Gastroesophageal sphincter (tissue), 4 donors: ENCODE measurements around the gene SORL1-AS1. TPM values are rescaled to one million over a fixed set of nuclear protein-coding genes. Genes with fewer than 3 reads are reported as not detected.
A peak's percentile ranks its signal among the peaks of the same experiment; 100 is the strongest.

Experiments
- ATAC-seq: fragments of 150-250 bp; one replicate; pipeline ENCODE4 v1.9.1; 2016; ENCODE audit warnings: mild to moderate bottlenecking, moderate library complexity
- H3K27ac ChIP-seq, 4 donors: fragments of 200-600 bp; sonication (generic) in 3 of 4; 1 replicate in 3 of 4; 2 replicates in 1 of 4; pipeline ENCODE4 v1.5.1; 2016 to 2019
- H3K27me3 ChIP-seq: fragments of 200-600 bp; sonication (generic); one replicate; pipeline ENCODE4 v1.5.1; 2019
- H3K36me3 ChIP-seq, 2 donors: fragments of 200-600 bp; sonication (generic); one replicate each; pipeline ENCODE4 v1.5.1; 2019; ENCODE audit warnings: control low read depth in 1 of 2
- H3K4me1 ChIP-seq, 3 donors: fragments of 200-600 bp; sonication (generic); 1 replicate in 2 of 3; 2 replicates in 1 of 3; pipeline ENCODE4 v1.5.1; 2016 to 2019; ENCODE audit warnings: control low read depth in 2 of 3
- H3K4me3 ChIP-seq, 2 donors: fragments of 200-600 bp; sonication (generic); one replicate each; pipeline ENCODE4 v1.5.1; 2019; ENCODE audit warnings: mild to moderate bottlenecking in 1 of 2, moderate library complexity in 1 of 2
- H3K9me3 ChIP-seq, 3 donors: fragments of 200-600 bp; sonication (generic); one replicate each; pipeline ENCODE4 v1.5.1; 2017 to 2019; ENCODE audit warnings: control low read depth in 2 of 3
- EP300 ChIP-seq: sonication (generic); formaldehyde crosslinking; IDR thresholded peaks from one replicate; pipeline ENCODE4 v1.6.1; 2017; ENCODE audit warnings: antibody characterized with exemption, mild to moderate bottlenecking
- POLR2A ChIP-seq, 2 donors: fragments of 450-650 bp; IDR thresholded peaks; one replicate each; pipeline ENCODE4 v1.6.1; 2017; ENCODE audit warnings: antibody characterized with exemption in 2 of 2, mild to moderate bottlenecking in 2 of 2, moderate library complexity in 1 of 2
- POLR2AphosphoS5 ChIP-seq: sonication (generic); formaldehyde crosslinking; IDR thresholded peaks from one replicate; pipeline ENCODE4 v1.6.1; 2017; ENCODE audit warnings: antibody characterized with exemption
- WGBS, 2 donors: methylation state at CpG; one replicate each; pipeline ENCODE4 v1.1.5; 2018; ENCODE audit warnings: low coverage in 1 of 2; 5-methylcytosine and 5-hydroxymethylcytosine counted together
- total RNA-seq, 4 donors: library from RNA; depleted of rRNA; stranded (reverse); fragments of >200 nt; gene quantifications; one replicate each; pipeline ENCODE4 v1.1.0, GENCODE V29; 2016
- TF ChIP-seq, protein P1 (sequence below), 4 experiments: fragments of 200-600 bp in 2 of 4; fragments of 450-650 bp in 2 of 4; sonication (generic) in 1 of 4; IDR thresholded peaks; one replicate each; pipeline ENCODE4 v1.5.1; 2017 to 2019; ENCODE audit warnings: antibody characterized with exemption in 4 of 4, mild to moderate bottlenecking in 2 of 4, moderate library complexity in 2 of 4

SORL1-AS1 gene

DNA sequence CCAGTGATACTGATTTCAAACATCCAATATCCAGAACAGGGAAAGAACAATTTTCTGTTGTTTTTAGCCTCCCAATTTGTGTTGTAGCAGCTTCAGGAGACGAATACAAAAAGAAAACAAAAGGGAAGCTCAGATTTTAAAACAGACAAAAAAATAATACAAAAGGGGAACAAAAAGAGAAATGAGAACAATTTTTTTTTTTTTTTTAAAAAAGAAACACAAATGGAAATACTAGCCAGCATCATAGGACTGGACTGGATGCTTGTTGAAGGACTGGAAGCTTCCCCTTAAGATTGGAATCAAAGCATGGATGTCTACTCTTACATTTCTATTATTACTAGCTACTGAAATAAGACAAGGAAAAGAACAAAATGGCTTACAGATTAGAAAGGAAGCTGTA lies 47.1 kb downstream of the SORL1-AS1 start:
- Histone ChIP-seq H3K4me1 (no peaks in the 10 kb centered on the region), H3K27me3 (no peaks in the 10 kb centered on the region), H3K4me3 (no peak overlapping the region), H3K27ac (no peak overlapping the region), H3K9me3 (no peaks in the 10 kb centered on the region), H3K36me3 (no peaks in the 10 kb centered on the region)
- 92 to 100% methylated on average over 1 of the region's 1 CpG for WGBS, 2 donors
- TF ChIP-seq EP300 = no peak
- no peak for TF ChIP-seq POLR2A (IDR thresholded peaks at IDR 0.05)
- TF ChIP-seq POLR2AphosphoS5 = no peak
- TF ChIP-seq, protein P1, sequence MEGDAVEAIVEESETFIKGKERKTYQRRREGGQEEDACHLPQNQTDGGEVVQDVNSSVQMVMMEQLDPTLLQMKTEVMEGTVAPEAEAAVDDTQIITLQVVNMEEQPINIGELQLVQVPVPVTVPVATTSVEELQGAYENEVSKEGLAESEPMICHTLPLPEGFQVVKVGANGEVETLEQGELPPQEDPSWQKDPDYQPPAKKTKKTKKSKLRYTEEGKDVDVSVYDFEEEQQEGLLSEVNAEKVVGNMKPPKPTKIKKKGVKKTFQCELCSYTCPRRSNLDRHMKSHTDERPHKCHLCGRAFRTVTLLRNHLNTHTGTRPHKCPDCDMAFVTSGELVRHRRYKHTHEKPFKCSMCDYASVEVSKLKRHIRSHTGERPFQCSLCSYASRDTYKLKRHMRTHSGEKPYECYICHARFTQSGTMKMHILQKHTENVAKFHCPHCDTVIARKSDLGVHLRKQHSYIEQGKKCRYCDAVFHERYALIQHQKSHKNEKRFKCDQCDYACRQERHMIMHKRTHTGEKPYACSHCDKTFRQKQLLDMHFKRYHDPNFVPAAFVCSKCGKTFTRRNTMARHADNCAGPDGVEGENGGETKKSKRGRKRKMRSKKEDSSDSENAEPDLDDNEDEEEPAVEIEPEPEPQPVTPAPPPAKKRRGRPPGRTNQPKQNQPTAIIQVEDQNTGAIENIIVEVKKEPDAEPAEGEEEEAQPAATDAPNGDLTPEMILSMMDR (IDR thresholded peaks at IDR 0.05) = no peak
- ATAC-seq = no peak

DNA sequence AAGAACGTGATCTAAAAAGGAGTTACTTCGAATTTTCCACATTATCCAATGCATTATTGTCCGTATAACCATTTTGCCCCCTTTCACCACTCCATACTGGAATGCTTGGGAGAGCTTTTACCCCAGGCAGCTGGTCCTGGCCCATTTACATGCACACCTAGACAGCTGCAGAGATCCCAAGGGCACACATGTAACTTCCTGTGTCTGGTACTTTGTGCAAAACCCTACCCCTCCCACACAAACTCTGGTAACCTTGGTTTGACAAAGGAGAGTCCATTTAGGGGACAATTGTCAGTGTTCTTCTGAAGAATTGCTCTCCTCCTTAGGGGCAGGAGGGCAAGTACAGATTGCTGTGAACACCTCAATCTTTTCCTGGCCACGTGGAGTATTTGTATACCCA lies 58.0 kb downstream of the SORL1-AS1 start:
- H3K27ac ChIP-seq = no peak overlapping the region
- 55 to 62% methylated on average over 4 of the region's 4 CpGs for WGBS, 2 donors

DNA sequence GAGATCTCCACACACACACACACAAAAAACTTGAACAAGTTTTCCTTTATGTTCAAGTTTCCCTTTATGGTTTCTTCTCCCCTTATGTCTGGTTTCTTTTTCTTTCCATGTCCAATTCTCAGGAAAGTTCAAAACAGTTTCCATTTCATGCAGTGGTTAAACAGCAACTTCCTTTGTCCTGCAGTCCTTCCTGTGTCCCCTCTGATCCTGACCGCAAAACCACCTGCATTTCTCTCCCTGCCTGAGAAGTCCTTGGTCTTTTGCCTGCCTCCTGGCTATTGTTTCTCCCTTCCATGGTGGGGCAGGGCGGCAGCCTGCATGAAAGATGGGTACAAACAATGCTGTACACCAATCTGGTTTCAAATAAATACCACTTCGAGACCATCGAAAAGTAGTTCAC lies 58.9 kb downstream of the SORL1-AS1 start:
- Histone ChIP-seq H3K36me3 (no peaks in the 10 kb centered on the region), H3K4me3 (no peak overlapping the region), H3K27ac (no peak overlapping the region), H3K9me3 (no peaks in the 10 kb centered on the region), H3K27me3 (no peaks in the 10 kb centered on the region), H3K4me1 (peaks cover 4 to 22% (median 4%) of the 10 kb centered on the region in 3 donors)
- WGBS, 2 donors = 50 to 92% methylated on average over 1 to 2 of the region's 4 CpGs
- no peak for ATAC-seq
- no peak for TF ChIP-seq POLR2AphosphoS5
- TF ChIP-seq POLR2A (IDR thresholded peaks at IDR 0.05) = no peak
- no peak for TF ChIP-seq EP300
- TF ChIP-seq, protein P1 (IDR thresholded peaks at IDR 0.05) = no peak

More for the DNA sequence above, 58.0 kb downstream of the SORL1-AS1 start:
- H3K27me3 ChIP-seq = no peaks in the 10 kb centered on the region
- no peaks in the 10 kb centered on the region for H3K9me3 ChIP-seq
- no peak for ATAC-seq
- TF ChIP-seq EP300 (no peak), POLR2A (IDR thresholded peaks at IDR 0.05) (no peak), POLR2AphosphoS5 (no peak)
- TF ChIP-seq, protein P1 (IDR thresholded peaks at IDR 0.05) = no peak
- no peak overlapping the region for H3K4me3 ChIP-seq
- peaks cover 0 to 13% (median 0%) of the 10 kb centered on the region in 3 donors for H3K4me1 ChIP-seq
- H3K36me3 ChIP-seq = no peaks in the 10 kb centered on the region

DNA sequence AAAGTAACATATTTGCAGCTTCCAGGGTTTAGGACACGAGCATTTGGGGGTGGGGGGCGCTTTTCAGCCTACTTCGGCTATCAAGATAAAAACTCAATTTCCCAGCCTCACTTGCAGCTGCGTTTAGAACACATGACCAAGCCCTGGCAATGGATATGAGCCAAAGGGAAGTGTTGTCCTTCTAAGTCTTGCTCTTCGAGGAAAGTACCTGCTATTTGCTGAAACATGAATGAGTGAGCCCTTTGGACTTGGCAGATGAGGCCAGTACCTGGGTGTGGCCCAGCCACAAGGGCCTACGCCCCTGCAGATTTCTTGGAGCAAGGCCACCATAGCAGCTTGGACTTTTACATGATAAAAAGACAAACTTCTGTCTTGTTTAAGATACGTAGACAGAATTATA lies 60.9 kb downstream of the SORL1-AS1 start:
- H3K4me3 ChIP-seq = no peak overlapping the region
- peaks cover 4 to 27% (median 4%) of the 10 kb centered on the region in 3 donors for H3K4me1 ChIP-seq
- no peaks in the 10 kb centered on the region for H3K9me3 ChIP-seq
- no peaks in the 10 kb centered on the region for H3K36me3 ChIP-seq
- TF ChIP-seq POLR2A (IDR thresholded peaks at IDR 0.05) = no peak
- TF ChIP-seq EP300 = no peak
- no peak for TF ChIP-seq POLR2AphosphoS5
- TF ChIP-seq, protein P1 (IDR thresholded peaks at IDR 0.05) = no peak
- WGBS, 2 donors = 63 to 64% methylated on average over 6 of the region's 7 CpGs
- H3K27ac ChIP-seq = no peak overlapping the region
- no peak for ATAC-seq
- no peaks in the 10 kb centered on the region for H3K27me3 ChIP-seq

DNA sequence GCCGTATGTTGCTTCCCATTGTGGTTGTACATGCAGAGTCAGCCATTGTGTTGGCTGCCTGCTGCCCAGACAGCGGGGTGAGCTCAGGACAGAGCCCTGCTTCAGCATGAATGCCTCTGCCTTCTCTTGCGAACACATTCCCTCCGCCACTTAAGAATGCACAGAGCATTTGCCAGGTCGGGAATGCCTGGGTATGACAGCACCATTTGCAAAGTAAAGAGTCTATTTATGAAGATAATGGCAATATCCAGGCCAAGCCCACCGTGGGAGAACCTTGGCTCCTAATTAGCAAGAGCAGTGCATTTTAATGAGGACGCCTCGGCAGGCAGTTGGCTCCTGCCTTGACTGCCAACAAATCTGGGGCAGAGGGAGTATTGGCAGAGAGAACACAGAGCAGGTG lies 63.1 kb downstream of the SORL1-AS1 start:
- TF ChIP-seq EP300 (no peak), POLR2AphosphoS5 (peak; percentile 73), POLR2A (IDR thresholded peaks at IDR 0.05) (no peak)
- peak; percentile 94 for ATAC-seq
- Histone ChIP-seq H3K36me3 (no peaks in the 10 kb centered on the region), H3K9me3 (no peaks in the 10 kb centered on the region), H3K27ac (peak overlapping the region; percentile 73 to 79 (median 77)), H3K4me3 (no peak overlapping the region), H3K4me1 (peaks cover 4 to 27% (median 4%) of the 10 kb centered on the region in 3 donors), H3K27me3 (no peaks in the 10 kb centered on the region)
- WGBS, 2 donors = 13 to 34% methylated on average over 5 to 8 of the region's 8 CpGs

Other genes with a start within 250 kb of the SORL1-AS1 start
- 10 to 100 TPM; 23.6 to 38.3 (median 26.2) TPM for gene SC5D, start 160.2 kb downstream of the SORL1-AS1 start, total RNA-seq
- 10 to 100 TPM in 2 of 4 donors, 1 to 10 TPM in 2; 7.1 to 12.6 (median 10.6) TPM for gene SORL1, start 653 bp downstream of the SORL1-AS1 start, total RNA-seq